ENCODE data around the gene ZBED1.
"Not testable (repeated sequence)": the region's sequence is repeated elsewhere in the genome, so short reads cannot be mapped to it uniquely, and the experiment has no call there.

ZBED1 gene

GRCh38 chrX:2474280-2474962 is 26.4 kb downstream of the ZBED1 start:
- no peak for DNase-seq

GRCh38 chrX:2473064-2473463 is 27.7 kb downstream of the ZBED1 start:
- DNase-seq: not testable (repeated sequence)

GRCh38 chrX:2471641-2472040 is 29.1 kb downstream of the ZBED1 start:
- no peak for DNase-seq

- not testable (repeated sequence) for DNase-seq
These were observed 29.6 kb downstream of the ZBED1 start for GRCh38 chrX:2471126-2471525.

GRCh38 chrX:2469852-2470251 is 30.9 kb downstream of the ZBED1 start:
- DNase-seq: not testable (repeated sequence)

GRCh38 chrX:2469196-2469685 is 31.5 kb downstream of the ZBED1 start:
- no peak for DNase-seq

GRCh38 chrX:2468261-2469195 is 32.2 kb downstream of the ZBED1 start:
- DNase-seq: no peak

GRCh38 chrX:2466876-2467656 is 33.7 kb downstream of the ZBED1 start:
- DNase-seq: no peak

GRCh38 chrX:2464677-2465166 is 36.1 kb downstream of the ZBED1 start:
- DNase-seq: peak; percentile 51

GRCh38 chrX:2463973-2464676 is 36.7 kb downstream of the ZBED1 start:
- peak; percentile 58 for DNase-seq

- peak; percentile 84 for DNase-seq
These were observed 37.3 kb downstream of the ZBED1 start for GRCh38 chrX:2463481-2463880.

GRCh38 chrX:2462780-2463179 is 38.0 kb downstream of the ZBED1 start:
- no peak for DNase-seq

GRCh38 chrX:2462074-2462473 is 38.7 kb downstream of the ZBED1 start:
- no peak for DNase-seq

GRCh38 chrX:2461711-2462016 is 39.1 kb downstream of the ZBED1 start:
- DNase-seq: no peak

- not testable (repeated sequence) for DNase-seq
These were observed 39.7 kb downstream of the ZBED1 start for GRCh38 chrX:2460821-2461710.

- DNase-seq: not testable (repeated sequence)
These were observed 40.7 kb downstream of the ZBED1 start for GRCh38 chrX:2460048-2460447.

GRCh38 chrX:2458309-2458708 is 42.5 kb downstream of the ZBED1 start:
- DNase-seq: no peak

- no peak for DNase-seq
These were observed 43.3 kb downstream of the ZBED1 start for GRCh38 chrX:2457289-2458133.

GRCh38 chrX:2456091-2456490 is 44.7 kb downstream of the ZBED1 start:
- not testable (repeated sequence) for DNase-seq

- not testable (repeated sequence) for DNase-seq
These were observed 46.2 kb downstream of the ZBED1 start for GRCh38 chrX:2454620-2455019.
